Panc1 (cell line): ENCODE measurements around the gene AKAP17A.
"Not testable (repeated sequence)": the region's sequence is repeated elsewhere in the genome, so short reads cannot be mapped to it uniquely, and the experiment has no call there.

Experiments
- TF ChIP-seq, protein P1 (sequence below): fragments of 450-650 bp; IDR thresholded peaks from 2 replicates; pipeline ENCODE4 v1.5.1; 2017; ENCODE audit warnings: mild to moderate bottlenecking
- TF ChIP-seq, protein P2 (sequence below), 2 experiments: IDR thresholded peaks; 2 replicates each; pipeline ENCODE4 v1.6.1; 2011 to 2012; ENCODE audit warnings: low read depth in 2 of 2, control low read depth in 1 of 2, low read length in 1 of 2, mild to moderate bottlenecking in 1 of 2, moderate library complexity in 1 of 2; ENCODE audit not compliant: insufficient read depth in 1 of 2

DNA sequence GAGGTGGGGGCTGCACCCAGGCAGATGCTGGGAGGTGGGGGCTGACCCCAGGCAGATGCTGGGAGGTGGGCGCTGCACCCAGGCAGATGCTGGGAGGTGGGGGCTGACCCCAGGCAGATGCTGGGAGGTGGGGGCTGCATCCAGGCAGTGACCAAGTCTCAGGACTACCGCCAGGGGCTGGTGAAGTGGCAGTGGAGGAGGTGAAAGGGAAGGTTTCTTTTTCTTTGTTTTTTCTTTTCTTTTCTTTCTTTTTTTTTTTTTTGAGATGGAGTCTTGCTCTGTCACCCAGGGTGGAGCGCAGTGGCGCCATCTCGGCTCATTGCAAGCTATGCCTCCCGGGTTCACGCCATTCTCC, 33.4 kb downstream of the AKAP17A start:
- TF ChIP-seq, protein P1, sequence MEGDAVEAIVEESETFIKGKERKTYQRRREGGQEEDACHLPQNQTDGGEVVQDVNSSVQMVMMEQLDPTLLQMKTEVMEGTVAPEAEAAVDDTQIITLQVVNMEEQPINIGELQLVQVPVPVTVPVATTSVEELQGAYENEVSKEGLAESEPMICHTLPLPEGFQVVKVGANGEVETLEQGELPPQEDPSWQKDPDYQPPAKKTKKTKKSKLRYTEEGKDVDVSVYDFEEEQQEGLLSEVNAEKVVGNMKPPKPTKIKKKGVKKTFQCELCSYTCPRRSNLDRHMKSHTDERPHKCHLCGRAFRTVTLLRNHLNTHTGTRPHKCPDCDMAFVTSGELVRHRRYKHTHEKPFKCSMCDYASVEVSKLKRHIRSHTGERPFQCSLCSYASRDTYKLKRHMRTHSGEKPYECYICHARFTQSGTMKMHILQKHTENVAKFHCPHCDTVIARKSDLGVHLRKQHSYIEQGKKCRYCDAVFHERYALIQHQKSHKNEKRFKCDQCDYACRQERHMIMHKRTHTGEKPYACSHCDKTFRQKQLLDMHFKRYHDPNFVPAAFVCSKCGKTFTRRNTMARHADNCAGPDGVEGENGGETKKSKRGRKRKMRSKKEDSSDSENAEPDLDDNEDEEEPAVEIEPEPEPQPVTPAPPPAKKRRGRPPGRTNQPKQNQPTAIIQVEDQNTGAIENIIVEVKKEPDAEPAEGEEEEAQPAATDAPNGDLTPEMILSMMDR: not testable (repeated sequence)
- TF ChIP-seq, protein P2, sequence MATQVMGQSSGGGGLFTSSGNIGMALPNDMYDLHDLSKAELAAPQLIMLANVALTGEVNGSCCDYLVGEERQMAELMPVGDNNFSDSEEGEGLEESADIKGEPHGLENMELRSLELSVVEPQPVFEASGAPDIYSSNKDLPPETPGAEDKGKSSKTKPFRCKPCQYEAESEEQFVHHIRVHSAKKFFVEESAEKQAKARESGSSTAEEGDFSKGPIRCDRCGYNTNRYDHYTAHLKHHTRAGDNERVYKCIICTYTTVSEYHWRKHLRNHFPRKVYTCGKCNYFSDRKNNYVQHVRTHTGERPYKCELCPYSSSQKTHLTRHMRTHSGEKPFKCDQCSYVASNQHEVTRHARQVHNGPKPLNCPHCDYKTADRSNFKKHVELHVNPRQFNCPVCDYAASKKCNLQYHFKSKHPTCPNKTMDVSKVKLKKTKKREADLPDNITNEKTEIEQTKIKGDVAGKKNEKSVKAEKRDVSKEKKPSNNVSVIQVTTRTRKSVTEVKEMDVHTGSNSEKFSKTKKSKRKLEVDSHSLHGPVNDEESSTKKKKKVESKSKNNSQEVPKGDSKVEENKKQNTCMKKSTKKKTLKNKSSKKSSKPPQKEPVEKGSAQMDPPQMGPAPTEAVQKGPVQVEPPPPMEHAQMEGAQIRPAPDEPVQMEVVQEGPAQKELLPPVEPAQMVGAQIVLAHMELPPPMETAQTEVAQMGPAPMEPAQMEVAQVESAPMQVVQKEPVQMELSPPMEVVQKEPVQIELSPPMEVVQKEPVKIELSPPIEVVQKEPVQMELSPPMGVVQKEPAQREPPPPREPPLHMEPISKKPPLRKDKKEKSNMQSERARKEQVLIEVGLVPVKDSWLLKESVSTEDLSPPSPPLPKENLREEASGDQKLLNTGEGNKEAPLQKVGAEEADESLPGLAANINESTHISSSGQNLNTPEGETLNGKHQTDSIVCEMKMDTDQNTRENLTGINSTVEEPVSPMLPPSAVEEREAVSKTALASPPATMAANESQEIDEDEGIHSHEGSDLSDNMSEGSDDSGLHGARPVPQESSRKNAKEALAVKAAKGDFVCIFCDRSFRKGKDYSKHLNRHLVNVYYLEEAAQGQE (IDR thresholded peaks at IDR 0.05; ENCODE audit: insufficient read depth in 1 of 2, low read depth in 2 of 2, low read length in 1 of 2): not testable (repeated sequence)
